Esophagus squamous epithelium (tissue), 4 donors: ENCODE results near the gene TEX101.
"Not testable (repeated sequence)": the region's sequence is repeated elsewhere in the genome, so short reads cannot be mapped to it uniquely, and the experiment has no call there.

Experiments used
- POLR2A ChIP-seq, 4 donors: fragments of 450-650 bp; IDR thresholded peaks; one replicate each; pipeline ENCODE4 v1.6.1; 2017; ENCODE audit warnings: antibody characterized with exemption in 4 of 4, mild to moderate bottlenecking in 4 of 4, moderate library complexity in 3 of 4
- TF ChIP-seq, protein P1 (sequence below), 6 experiments: fragments of 450-650 bp in 4 of 6; fragments of 200-600 bp in 2 of 6; sonication (generic) in 2 of 6; IDR thresholded peaks; one replicate each; pipeline ENCODE4 v1.5.1; 2016 to 2019; ENCODE audit warnings: antibody characterized with exemption in 6 of 6, mild to moderate bottlenecking in 4 of 6, moderate library complexity in 4 of 6

DNA sequence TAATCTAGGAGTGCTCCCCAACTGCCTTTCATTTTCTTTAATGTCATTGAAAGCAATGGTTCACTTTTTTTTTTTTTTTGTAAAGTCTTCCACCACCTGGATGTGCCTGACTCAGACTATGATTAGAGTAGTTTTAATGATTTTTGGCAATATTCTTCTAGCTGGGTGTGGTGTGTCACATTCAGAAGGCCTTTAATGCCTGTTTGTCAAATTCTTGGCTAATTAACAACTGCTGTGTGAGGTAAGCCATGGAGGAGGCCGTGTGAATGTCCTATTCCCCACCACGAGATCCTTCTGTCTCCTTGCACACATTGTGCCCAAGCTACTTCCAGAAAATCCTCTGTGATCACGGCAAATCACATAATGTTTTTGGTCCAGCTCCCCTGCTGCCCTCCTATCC, 30.9 kb upstream of the TEX101 start:
- TF ChIP-seq, protein P1, sequence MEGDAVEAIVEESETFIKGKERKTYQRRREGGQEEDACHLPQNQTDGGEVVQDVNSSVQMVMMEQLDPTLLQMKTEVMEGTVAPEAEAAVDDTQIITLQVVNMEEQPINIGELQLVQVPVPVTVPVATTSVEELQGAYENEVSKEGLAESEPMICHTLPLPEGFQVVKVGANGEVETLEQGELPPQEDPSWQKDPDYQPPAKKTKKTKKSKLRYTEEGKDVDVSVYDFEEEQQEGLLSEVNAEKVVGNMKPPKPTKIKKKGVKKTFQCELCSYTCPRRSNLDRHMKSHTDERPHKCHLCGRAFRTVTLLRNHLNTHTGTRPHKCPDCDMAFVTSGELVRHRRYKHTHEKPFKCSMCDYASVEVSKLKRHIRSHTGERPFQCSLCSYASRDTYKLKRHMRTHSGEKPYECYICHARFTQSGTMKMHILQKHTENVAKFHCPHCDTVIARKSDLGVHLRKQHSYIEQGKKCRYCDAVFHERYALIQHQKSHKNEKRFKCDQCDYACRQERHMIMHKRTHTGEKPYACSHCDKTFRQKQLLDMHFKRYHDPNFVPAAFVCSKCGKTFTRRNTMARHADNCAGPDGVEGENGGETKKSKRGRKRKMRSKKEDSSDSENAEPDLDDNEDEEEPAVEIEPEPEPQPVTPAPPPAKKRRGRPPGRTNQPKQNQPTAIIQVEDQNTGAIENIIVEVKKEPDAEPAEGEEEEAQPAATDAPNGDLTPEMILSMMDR (IDR thresholded peaks at IDR 0.05): not testable (repeated sequence)
- TF ChIP-seq POLR2A (IDR thresholded peaks at IDR 0.05): not testable (repeated sequence)
